LoVo (cell line): ENCODE results near the gene KAT6B.
A peak's percentile ranks its signal among the peaks of the same experiment; 100 is the strongest.
"Not testable (repeated sequence)": the region's sequence is repeated elsewhere in the genome, so short reads cannot be mapped to it uniquely, and the experiment has no call there.

Experiments used
- DNase-seq: peaks from one replicate; pipeline ENCODE4 v3.0.0-alpha.2; 2016; ENCODE audit warnings: low spot score

Gene KAT6B

DNA sequence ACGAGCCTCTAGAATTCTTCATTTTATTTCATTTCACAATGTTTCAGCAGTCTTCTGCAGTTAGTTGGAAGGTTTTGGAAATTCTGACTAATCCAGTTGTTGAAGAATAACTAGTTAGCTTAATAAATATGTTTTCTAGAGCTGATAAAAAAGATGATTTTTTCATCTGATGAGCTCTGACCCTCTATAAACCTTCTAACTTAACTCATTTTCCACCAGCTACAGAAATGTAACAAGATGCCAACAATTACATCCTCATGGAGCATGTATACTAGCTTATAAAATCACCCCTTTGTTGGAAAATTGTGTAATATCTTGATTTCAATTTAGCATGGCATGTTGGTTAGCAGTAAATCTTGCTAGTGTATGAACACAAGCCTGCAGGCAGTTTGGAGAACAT, 33.1 kb downstream of the KAT6B start:
- DNase-seq = no peak

DNA sequence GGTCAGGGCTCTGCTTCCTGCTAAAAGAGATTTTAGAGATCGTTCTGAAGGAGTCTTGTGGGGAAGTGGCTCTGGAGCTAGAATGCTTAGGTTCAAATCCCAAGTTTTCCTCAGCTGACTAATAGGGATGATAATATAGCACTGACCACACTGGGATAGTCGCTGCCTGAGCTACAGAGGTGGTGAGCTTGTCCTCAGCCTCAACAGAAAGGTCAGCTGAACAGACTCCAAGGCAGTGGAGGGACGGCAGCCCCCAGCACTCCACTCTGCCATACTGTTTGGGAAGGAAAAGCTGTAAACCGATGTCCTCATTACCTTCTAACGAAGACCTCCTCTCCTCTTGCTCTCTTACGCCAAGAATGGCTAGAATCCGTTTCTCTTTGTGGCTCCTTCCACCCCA, 36.2 kb downstream of the KAT6B start:
- DNase-seq = no peak

DNA sequence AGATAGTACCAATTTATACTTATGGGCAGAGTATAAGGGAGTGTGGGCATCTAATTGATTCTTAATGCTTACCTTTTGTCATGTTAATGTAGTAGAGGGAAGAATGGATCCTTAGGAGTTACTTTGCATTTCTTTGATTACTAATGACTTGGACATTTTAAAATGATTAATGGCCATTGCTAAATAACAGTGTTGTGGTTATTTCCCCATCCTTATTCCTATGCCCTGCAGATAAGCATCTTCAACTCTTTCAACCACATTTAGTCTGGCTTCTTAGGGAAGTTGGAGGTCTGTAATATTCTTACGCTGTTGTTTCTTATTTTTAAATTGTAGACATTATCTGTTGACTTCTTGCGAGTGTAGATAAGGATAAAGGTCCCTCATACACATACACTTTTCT, 37.2 kb downstream of the KAT6B start:
- DNase-seq = no peak

DNA sequence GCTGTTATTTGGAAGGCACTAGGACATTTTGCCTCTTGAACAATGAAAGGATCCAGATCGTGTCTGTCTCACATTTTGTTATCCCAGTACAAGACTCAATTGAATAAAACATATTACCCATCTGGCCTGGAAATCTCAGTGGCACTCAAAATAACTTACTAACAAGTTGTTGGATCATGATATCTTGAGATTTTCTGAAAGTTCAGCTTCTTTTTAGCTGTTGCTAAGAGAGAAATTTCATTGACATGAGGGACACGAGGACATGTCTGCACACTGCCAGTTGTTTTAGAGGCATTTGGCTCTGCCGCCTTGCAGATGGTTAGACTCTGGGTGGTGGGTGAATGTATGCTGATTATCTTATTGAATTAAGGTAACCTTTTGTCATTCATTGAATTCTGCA, 41.0 kb downstream of the KAT6B start:
- no peak for DNase-seq

DNA sequence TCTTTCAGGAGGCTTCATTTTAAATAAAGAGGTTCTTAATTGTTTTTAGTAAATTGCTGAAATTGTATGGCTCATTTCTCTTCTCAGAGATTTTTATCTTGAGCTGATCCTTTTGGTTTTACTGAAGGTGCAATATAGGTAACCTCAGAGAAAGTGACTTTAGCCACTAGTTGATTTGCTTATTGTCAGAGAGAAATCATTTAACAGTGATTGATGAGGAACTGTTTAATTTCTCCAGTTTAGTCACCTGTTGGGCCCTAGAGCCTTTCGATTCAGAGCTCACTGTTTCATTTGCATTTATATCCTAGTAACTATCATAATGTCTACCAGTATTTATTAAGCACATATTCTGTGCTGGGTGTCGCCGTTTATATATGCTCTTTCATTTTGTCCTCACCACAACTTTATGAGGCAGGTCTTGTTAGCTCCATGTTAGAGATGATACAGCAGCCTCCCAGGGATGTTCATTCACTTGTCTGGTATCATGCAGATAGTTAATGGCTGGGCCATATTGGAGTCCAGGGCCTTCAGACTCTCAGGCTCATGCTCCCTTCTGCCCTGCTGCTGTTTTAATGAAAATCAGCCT, 42.1 kb downstream of the KAT6B start:
- no peak for DNase-seq

DNA sequence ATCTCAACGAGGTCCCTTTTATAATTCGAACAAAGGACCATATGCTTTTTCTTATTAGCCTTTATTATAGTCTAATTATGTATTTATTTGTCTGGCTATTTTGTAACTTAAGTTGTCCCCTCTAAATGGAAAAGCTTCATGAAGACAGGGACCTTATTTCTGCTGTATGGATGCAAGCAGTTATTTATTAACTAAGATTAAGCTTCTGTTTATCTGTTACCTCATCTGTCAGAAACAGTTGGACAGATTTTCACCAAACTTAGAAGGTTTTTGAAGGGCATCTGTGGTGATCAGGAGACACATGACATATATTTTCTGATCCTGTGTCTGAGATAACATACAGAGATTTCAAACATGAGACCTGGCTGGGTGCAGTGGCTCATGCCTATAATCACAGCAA, 43.2 kb downstream of the KAT6B start:
- DNase-seq = no peak

DNA sequence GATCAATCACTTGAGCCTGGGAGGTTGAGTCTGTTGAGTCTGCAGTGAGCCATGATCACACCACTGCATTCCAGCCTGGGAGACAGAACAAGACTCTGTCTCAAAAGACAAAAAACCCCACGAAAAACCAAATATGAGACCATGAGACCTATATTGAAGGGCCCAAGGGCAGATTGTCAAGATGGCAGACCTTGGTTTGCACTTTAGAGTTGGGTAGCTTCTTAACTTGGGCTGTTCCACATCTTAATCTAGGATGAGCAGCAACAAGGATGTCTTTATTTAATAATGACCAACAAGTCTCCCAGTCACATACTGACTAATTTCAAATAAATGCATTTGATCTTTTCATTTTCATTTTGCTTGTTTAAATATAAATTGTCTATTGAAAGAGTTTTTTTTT, 43.8 kb downstream of the KAT6B start:
- no peak for DNase-seq

DNA sequence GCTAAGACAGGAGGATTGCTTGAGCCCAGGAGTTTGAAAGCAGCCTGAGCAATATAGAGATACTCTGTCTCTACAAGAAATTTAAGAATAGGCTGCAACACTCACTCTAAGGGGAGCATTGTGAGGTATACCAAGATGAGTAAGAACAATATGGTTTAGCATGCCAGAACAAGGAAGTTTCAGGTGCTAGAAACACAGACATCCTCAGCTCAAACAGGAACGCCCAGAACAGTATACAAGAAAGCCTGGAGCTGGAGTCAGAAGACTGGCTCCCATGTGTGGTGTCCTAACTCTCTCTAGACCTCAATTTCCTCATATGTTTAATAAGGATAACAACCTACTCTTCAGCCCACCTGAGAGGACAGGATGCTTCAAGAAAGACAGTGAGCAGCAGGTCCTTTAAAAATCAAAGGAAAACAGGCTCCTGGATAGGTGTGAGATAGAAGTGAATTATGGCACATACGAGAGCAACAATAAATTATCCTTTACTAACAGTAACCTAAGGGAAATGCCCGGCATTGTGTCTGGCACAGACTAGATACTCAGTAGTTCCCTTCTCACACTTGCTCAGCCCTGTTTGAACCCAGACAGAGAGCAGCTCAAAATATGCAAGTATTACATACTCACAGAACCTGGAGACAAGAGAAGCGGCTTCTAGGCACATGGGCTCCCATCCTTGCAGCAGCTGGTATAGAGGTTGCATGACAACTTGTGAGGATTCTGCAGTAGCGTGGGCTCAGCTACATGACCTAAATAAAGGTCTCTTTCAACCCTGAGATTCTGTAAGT, 45.4 kb downstream of the KAT6B start:
- DNase-seq = no peak

DNA sequence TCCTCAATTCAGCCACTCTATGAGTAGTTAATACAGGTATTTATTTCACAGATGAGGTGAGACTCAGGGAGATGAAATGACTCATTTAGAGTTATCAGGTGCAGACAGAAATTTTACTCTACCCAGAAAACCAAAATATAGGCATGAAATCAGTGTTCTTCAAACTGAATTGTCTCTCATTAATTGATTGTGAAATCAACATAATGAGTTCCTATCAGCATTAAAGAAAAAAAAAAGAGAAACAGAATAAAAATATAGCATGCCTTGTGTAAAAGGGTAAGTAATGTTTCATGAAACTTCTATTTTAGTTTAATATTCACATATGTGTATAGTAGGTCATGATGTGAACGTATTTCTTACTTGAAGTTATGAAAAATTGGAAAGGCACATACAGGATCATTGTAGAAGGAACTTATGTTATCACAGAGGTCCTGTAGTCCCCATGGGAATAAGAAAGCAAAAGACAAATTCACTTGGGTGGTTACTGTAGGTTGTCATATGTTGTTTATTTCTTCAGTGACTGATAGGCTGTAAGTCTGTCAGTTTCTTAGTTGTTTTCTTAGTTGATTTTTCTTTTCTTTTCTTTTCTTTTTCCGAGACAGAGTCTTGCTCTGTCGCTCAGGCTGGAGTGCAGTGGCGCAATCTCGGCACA, 47.5 kb downstream of the KAT6B start:
- no peak for DNase-seq

DNA sequence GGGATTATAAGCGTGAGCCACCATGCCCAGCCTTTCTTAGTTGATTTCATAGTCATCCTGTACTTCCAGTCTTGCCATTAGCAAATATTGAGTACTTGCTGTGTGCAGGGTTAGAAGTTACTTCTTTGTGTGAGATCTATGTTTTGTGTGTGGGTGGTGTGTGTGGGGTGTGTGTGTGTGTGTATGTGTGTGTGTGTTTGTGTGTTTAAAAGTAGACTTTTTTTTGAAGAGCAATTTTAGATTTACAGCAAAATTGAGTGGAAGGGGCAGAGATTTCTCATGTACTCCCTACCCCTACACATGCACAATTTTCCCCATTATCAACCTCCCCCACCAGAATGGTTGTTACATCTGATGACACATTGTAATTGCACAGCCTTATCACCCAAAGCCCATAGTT, 48.2 kb downstream of the KAT6B start:
- no peak for DNase-seq

DNA sequence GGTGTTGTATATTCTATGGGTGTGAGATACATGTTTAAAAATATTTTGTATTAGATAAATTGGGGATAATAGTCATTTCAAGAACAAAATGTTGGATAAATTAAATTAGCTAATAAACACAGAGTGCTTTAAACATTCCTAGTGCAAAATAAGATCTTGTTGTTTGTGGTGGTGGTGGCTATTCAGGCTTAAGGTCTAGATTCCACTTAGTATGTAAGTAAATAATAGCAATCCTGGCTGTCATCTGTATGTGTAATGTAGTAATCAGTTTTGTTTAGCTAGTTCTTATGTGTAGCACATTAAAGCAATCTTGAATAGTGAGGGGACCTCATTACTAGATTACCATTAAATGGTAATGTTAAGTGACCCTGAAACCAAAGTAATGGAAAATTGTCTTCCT, 48.7 kb downstream of the KAT6B start:
- DNase-seq = no peak

DNA sequence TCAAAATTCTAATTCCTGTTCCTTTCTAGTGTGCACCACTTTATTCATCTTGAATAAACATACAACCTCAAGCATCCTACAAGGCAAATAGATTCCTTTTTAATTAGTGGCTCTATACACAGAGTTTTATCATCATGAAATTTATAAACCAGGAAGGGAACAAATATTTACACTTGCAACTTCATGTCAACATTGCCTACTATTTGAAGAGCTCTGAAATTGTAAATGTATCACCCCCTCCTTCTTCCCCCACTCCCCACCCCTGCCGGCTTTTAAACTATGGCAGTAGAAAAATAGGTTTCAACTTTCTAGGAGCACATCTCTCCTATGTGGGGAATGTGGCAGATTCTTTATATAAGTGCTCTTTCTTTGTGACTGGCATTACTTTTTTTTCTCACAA, 49.6 kb downstream of the KAT6B start:
- peak; percentile 14 for DNase-seq

DNA sequence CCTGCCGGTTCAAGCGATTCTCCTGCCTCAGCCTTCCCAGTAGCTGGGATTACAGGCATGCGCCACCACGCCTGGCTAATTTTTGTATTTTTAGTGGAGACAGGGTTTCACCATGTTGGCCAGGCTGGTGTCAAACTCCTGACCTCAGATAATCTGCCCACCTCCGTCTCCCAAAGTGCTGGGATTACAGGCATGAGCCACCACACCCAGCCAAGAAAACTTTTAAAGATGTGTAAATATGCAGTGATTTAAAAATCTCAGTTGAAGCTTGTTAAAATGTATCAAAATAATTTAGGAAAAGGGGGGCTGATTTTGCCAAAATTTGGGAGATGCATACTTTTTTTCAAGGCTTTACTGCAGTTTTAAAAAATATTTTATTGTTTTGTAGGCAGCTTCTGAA, 50.7 kb downstream of the KAT6B start:
- DNase-seq = not testable (repeated sequence)

DNA sequence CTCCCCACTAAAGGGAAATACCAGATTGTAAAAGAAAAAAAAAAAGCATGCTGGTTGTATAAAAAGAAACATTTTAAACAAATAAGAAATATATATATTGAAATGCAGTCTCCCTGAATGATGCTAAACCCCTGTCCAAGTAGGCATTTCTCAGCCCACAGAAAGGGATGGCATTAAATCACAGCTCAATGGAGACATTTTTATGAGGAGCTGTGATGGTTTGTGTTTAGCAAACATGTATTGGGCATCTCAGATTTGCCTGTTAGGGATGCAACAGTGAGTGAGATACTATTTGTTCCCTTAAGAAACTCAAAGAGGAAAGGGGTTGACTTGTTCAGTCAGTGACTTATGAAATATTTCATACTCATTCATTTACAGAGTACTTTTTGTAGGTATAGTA, 51.5 kb downstream of the KAT6B start:
- DNase-seq = no peak

DNA sequence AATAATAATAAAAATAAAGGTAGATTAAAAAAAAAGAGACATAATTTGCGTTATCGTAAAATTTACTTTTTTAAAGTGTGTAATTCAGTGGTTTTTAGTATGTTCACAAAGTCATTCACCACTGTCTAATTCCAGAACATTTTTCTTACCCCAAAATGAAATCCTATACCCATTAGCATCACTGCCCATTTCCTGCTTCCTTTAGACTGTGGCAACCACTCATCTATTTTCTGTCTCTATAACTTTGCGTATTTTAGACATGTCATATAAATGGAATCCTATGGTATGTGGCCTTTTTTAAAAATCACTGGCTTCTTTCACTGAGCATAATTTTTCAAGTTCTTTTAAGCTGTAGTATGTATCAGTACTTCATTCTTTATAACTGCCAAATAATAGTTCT, 53.6 kb downstream of the KAT6B start:
- DNase-seq = no peak

DNA sequence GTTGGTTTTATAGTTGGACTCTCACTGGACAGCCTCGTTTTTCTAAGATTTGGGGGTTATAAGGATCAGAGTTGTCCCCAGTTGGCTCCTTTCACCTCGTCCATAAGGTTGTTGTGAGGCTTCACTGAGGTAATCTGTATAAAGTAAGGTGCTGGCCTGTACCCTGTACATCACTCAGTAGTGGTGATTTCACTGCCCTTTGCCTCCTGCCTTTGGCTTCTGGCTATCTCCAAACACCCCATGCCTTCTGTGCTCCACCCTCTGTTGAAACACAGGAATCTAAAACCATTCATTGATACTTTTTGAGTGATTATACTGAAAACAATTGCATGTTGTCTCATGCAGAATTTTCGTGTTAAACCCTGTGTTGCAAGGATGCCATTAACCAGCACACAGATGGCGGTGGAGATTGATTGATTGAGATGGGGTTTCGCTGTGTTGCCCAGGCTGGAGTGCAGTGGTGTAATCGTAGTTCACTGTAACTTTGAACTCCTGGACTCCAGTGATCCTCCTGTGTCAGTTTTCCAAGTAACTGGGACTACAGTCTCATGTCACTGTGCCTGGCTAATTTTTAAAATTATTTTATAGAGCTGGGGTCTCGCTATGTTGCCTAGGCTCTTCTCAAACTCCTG, 55.0 kb downstream of the KAT6B start:
- no peak for DNase-seq

DNA sequence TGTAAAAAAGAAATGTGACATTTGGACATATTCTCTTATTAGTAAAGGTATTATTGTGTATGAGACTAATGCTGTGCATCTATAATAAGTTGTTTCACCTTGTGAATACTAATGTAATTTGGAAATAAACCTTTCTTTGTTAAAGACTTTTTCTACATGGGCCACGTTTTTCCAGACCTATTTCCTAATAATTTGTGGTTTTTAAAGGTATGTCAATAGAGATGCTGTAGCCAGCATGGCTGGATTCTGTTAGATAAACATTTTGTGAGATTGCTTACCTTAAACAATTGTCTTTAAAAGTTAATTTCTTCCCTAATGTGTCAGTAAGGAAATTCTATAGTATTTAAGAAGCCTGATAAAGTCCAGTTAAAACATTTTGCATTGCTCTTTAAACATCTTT, 56.0 kb downstream of the KAT6B start:
- no peak for DNase-seq

DNA sequence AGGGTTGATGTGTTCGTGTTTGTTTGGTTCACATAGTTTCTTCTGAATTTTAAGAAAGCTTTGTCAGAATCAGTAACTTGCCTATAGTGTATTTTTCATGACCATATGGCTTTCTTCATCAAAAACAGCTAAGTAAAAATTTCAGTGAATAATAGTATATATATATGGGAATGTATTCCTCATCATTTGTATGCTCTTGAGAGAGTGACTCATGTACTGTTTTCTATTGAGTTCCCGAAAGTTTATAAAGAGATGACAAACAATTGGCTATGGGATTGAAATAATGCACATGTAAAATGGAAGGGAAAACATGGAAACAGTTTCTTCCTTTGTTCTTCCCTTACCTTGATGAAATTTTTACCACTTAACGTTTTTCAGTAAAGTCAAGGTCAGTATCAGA, 56.4 kb downstream of the KAT6B start:
- no peak for DNase-seq

DNA sequence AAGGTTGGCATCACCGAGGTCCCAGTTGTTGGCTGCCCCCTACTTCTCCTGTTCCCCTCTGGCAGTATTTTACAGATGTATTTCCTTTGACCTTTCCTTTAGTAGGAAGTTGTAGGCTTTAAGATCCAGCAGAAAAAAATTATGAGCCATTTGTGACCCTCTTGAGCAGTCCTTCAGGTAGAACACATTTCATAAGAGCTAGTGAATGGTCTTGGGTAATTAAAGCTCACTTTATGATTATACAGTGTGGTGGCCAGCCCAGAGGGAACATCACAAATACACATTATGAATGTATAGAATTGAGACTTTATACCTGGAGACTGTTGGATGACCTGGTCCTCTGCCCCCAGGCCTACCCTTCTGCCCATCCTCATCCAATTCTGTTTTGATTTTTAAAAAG, 57.0 kb downstream of the KAT6B start:
- no peak for DNase-seq

DNA sequence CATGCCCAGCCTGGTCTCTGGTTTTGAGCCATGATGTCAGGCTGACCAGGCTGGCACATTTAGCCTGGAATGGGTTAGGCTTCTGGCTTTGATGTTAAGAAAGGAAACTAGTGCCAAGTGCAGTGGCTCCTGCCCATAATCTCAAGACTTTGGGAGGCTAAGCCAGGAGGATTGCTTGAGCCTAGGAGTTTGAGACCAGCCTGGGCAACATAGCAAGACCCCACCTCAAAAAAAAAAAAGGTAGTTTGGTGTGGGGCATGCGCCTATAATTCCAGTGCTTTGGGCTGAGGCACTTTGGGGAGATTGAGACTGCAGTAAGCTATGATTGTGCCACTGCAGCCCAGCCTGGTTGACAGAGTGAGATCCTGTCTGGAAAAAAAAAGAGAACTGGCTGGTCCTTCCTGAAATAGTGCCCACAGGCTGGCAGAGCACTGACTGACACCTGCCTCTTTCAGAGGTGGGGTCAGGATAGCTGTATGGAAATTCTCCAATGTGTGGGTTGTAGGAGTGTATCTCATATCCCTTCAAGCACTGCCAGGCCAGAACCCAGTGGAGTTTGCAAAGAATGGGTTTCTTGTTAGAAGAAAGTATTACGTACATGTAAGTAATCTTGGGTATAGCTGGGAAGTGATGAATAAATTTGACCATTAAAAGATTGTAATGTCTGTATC, 61.3 kb downstream of the KAT6B start:
- no peak for DNase-seq

DNA sequence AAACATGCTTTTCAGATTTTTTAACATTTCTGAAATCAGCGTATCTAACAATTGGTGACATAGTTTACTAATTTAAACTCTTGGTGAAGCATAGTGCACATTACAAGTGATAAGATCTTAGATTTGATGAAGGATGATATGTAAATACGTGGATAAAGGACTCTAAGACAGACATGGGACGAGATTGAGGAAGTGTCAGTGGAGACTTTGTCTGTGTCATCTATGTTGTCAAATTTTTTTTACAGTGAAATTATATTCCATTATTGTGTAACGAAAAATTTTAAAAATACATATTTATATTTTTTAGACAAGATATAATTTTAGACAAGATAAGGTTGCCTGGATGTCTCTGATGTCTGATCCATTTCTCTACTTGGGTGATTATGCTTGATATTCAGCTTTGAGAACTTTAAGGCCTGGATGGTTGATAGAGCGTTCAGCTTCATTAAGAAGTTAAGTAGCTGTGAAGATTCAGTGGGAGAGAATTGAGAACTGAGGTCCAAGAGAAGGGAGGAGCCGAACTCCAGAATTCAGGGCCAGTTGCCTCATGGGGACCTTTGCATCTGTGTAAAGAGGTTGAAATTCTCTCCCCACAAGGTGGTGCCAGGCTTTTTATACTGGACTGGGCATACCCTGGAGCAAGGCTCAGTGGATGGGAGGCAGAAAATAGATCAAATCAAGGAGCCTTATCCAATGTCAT, 62.7 kb downstream of the KAT6B start:
- peak; percentile 10 for DNase-seq

DNA sequence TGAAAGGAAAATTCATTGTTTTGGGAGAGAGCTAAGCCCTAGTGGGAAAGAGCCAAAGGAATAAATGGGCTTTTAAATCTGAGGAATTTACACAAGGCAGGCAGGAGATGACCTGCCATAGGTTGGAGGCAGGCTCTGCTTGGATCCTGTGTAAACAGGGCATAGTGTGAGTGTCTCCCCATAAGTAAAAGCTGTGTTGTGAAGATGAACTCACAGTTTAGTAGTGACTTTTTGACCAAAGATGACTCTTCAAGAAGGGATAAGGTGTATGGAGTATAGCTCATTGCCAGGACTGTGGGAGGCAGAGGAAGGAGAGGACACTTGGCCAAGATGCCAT, 63.2 kb downstream of the KAT6B start:
- DNase-seq = no peak
